DMS53 treated with DMSO at 0.1 percent for 48 hours (cell line): ENCODE measurements around the gene NUBPL.
"Not testable (repeated sequence)": the region's sequence is repeated elsewhere in the genome, so short reads cannot be mapped to it uniquely, and the experiment has no call there.

Experiments used
- DNase-seq: peaks from one replicate; lab custom pipeline; 2025; ENCODE audit not compliant: unreplicated experiment; lab: John Stamatoyannopoulos, UW

NUBPL gene

GRCh38 chr14:31726337-31726736 is 165.1 kb downstream of the NUBPL start:
- DNase-seq: no peak

GRCh38 chr14:31727797-31728196 is 166.6 kb downstream of the NUBPL start:
- no peak for DNase-seq

- DNase-seq: no peak
Measured at GRCh38 chr14:31740688-31741087, 179.5 kb downstream of the NUBPL start.

GRCh38 chr14:31745741-31746140 is 184.5 kb downstream of the NUBPL start:
- no peak for DNase-seq

GRCh38 chr14:31746326-31746725 is 185.1 kb downstream of the NUBPL start:
- DNase-seq: no peak

GRCh38 chr14:31749275-31749674 is 188.1 kb downstream of the NUBPL start:
- no peak for DNase-seq

- DNase-seq: not testable (repeated sequence)
Measured at GRCh38 chr14:31751047-31751446, 189.8 kb downstream of the NUBPL start.

GRCh38 chr14:31752867-31753661 is 191.9 kb downstream of the NUBPL start:
- no peak for DNase-seq

- no peak for DNase-seq
Measured at GRCh38 chr14:31758941-31759340, 197.7 kb downstream of the NUBPL start.

- DNase-seq: no peak
Measured at GRCh38 chr14:31760277-31760676, 199.1 kb downstream of the NUBPL start.

GRCh38 chr14:31761325-31761724 is 200.1 kb downstream of the NUBPL start:
- DNase-seq: no peak

- DNase-seq: no peak
Measured at GRCh38 chr14:31763041-31763440, 201.8 kb downstream of the NUBPL start.

- no peak for DNase-seq
Measured at GRCh38 chr14:31766315-31766892, 205.2 kb downstream of the NUBPL start.

- no peak for DNase-seq
Measured at GRCh38 chr14:31768355-31768754, 207.2 kb downstream of the NUBPL start.

GRCh38 chr14:31770271-31770670 is 209.1 kb downstream of the NUBPL start:
- no peak for DNase-seq

- DNase-seq: no peak
Measured at GRCh38 chr14:31774567-31774966, 213.4 kb downstream of the NUBPL start.

GRCh38 chr14:31777312-31777711 is 216.1 kb downstream of the NUBPL start:
- no peak for DNase-seq

GRCh38 chr14:31781578-31781977 is 220.4 kb downstream of the NUBPL start:
- DNase-seq: no peak

GRCh38 chr14:31785574-31785973 is 224.4 kb downstream of the NUBPL start:
- no peak for DNase-seq

- DNase-seq: no peak
Measured at GRCh38 chr14:31787377-31787776, 226.2 kb downstream of the NUBPL start.

- DNase-seq: no peak
Measured at GRCh38 chr14:31788340-31788739, 227.1 kb downstream of the NUBPL start.

- no peak for DNase-seq
Measured at GRCh38 chr14:31792726-31793125, 231.5 kb downstream of the NUBPL start.

- DNase-seq: not testable (repeated sequence)
Measured at GRCh38 chr14:31797946-31798345, 236.7 kb downstream of the NUBPL start.
